BLaER1 treated with 17β-estradiol and CSF1 and Interleukin-3, amounts not matched to agents 10 nM and 100 nM (cell line): ENCODE data around the gene NAP1L4.
A peak's percentile ranks its signal among the peaks of the same experiment; 100 is the strongest.

Experiments used
- H3K27ac ChIP-seq, 11 experiments: shearing (Covaris generic); formaldehyde crosslinking; 2 replicates each; pipeline ENCODE4 v1.8.1; 2022
- H3K27me3 ChIP-seq, 11 experiments: shearing (Covaris generic); formaldehyde crosslinking; 2 replicates each; pipeline ENCODE4 v1.8.1; 2022
- H3K36me3 ChIP-seq, 11 experiments: shearing (Covaris generic); formaldehyde crosslinking; 2 replicates each; pipeline ENCODE4 v1.8.1; 2022
- H3K4me1 ChIP-seq, 10 experiments: shearing (Covaris generic); formaldehyde crosslinking; 2 replicates each; pipeline ENCODE4 v1.8.1; 2022
- H3K4me2 ChIP-seq, 11 experiments: shearing (Covaris generic); formaldehyde crosslinking; 2 replicates each; pipeline ENCODE4 v1.8.1; 2022
- H3K4me3 ChIP-seq, 10 experiments: shearing (Covaris generic); formaldehyde crosslinking; 2 replicates each; pipeline ENCODE4 v1.8.1; 2022
- H3K9ac ChIP-seq, 11 experiments: shearing (Covaris generic); formaldehyde crosslinking; 2 replicates each; pipeline ENCODE4 v1.8.1; 2022
- H3K9me3 ChIP-seq, 11 experiments: shearing (Covaris generic); formaldehyde crosslinking; replicated peaks in 1 of 11; 2 replicates each; pipeline ENCODE4 v1.8.1; 2022
- H4K20me1 ChIP-seq, 11 experiments: shearing (Covaris generic); formaldehyde crosslinking; 2 replicates each; pipeline ENCODE4 v1.8.1; 2022
- Cebpa-rat ChIP-seq, 11 experiments: shearing (Covaris generic); IDR thresholded peaks; 2 replicates each; pipeline ENCODE4 v1.8.1; 2022

NAP1L4 gene

GRCh38 chr11:2934611-2935239 is 57.4 kb downstream of the NAP1L4 start:
- Histone ChIP-seq H3K4me2 (peak overlapping the region in 5 of 11 experiments; percentile 13 to 69 (median 60); a peak in 7 of 22 replicates), H3K27ac (no peak overlapping the region), H3K9me3 (peaks cover 26 to 34% (median 30%) of the 10 kb centered on the region in 11 experiments), H4K20me1 (peaks cover 0 to 14% (median 1%) of the 10 kb centered on the region in 11 experiments; a peak in 9 of 22 replicates), H3K27me3 (peaks cover 1 to 32% (median 22%) of the 10 kb centered on the region in 11 experiments; a peak in 21 of 22 replicates), H3K4me3 (no peak overlapping the region), H3K36me3 (peaks cover 0 to 7% (median 0%) of the 10 kb centered on the region in 11 experiments; a peak in 3 of 22 replicates), H3K9ac (no peak overlapping the region), H3K4me1 (peaks cover 33 to 45% (median 42%) of the 10 kb centered on the region in 10 experiments)
- TF ChIP-seq Cebpa-rat (IDR thresholded peaks at IDR 0.05), result no peak

DNA sequence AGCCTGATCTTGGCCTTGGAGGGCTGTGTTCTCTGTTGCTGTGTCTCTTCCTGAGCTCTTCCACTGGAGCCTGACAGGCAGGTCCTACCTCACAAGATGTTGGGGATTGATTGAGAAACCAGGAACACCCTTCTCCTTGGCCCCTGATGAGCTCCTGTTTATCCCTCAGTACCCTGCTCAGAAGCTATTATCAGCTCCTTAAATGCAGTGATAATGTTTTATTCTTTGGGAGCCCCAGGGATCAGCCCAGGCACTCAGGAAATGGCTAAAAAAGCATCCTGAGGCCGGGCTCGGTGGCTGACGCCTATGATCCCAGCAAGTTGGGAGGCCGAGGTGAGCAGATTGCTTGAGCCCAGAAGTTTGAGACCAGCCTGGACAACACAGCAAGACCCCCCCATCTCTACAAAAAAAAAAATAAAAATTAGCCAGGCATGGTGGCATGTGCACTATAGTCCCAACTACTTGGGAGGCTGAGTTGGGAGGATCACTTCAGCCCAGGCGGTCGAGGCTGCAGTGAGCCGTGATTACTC is 58.0 kb downstream of the NAP1L4 start:
- H3K27me3 ChIP-seq, result peaks cover 5 to 38% (median 29%) of the 10 kb centered on the region in 11 experiments; a peak in 21 of 22 replicates
- H3K9me3 ChIP-seq, result peaks cover 20 to 28% (median 23%) of the 10 kb centered on the region in 11 experiments
- peak overlapping the region in 3 of 11 experiments; percentile 30 to 62 (median 40); a peak in 2 of 22 replicates for H3K27ac ChIP-seq
- TF ChIP-seq Cebpa-rat (IDR thresholded peaks at IDR 0.05), result no peak
- no peak overlapping the region for H3K9ac ChIP-seq
- H3K4me3 ChIP-seq, result no peak overlapping the region
- peaks cover 37 to 51% (median 46%) of the 10 kb centered on the region in 10 experiments for H3K4me1 ChIP-seq
- H4K20me1 ChIP-seq, result peaks cover 0 to 18% (median 4%) of the 10 kb centered on the region in 11 experiments; a peak in 10 of 22 replicates
- peaks cover 0 to 2% (median 0%) of the 10 kb centered on the region in 11 experiments; a peak in 3 of 22 replicates for H3K36me3 ChIP-seq
- H3K4me2 ChIP-seq, result peak overlapping the region; percentile 59 to 95 (median 73); a peak in 20 of 22 replicates

GRCh38 chr11:2933375-2934020 is 58.6 kb downstream of the NAP1L4 start:
- Histone ChIP-seq H3K4me1 (peaks cover 43 to 56% (median 52%) of the 10 kb centered on the region in 10 experiments), H3K4me2 (peak overlapping the region; percentile 59 to 95 (median 73)), H3K9ac (peak overlapping the region in 5 of 11 experiments; percentile 12 to 60 (median 48); a peak in 10 of 22 replicates), H3K36me3 (no peaks in the 10 kb centered on the region), H3K27ac (peak overlapping the region in 9 of 11 experiments; percentile 12 to 77 (median 30); a peak in 10 of 22 replicates), H4K20me1 (peaks cover 0 to 24% (median 7%) of the 10 kb centered on the region in 11 experiments; a peak in 16 of 22 replicates), H3K4me3 (peak overlapping the region in 1 of 10 experiments; percentile 28; a peak in 1 of 20 replicates), H3K27me3 (peaks cover 11 to 44% (median 34%) of the 10 kb centered on the region in 11 experiments; a peak in 21 of 22 replicates), H3K9me3 (peaks cover 14 to 22% (median 17%) of the 10 kb centered on the region in 11 experiments)
- TF ChIP-seq Cebpa-rat (IDR thresholded peaks at IDR 0.05), result no peak

DNA sequence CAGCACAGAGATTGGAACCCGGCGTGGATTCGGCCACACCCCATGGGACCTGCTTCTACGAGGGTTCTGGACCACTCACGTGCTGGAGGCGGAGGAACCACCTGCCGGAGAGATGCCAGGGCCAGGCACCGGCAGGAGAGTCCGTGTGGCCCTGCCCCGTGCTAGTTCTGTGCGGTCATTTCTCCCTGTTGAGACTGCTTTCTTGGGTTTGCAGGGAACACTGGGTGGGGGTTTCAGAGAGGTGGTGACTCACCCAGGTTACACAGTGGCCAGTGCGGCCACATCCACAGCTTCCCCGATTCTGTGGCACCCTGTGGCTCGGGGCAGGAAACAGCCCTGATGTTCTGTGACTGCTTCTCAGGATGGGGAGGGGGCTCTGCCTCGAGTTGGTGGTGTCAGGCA is 59.3 kb downstream of the NAP1L4 start:
- H3K4me3 ChIP-seq, result peak overlapping the region in 1 of 10 experiments; percentile 28; a peak in 1 of 20 replicates
- peaks cover 17 to 51% (median 41%) of the 10 kb centered on the region in 11 experiments for H3K27me3 ChIP-seq
- no peaks in the 10 kb centered on the region for H3K36me3 ChIP-seq
- peak overlapping the region in 5 of 11 experiments; percentile 12 to 60 (median 48); a peak in 10 of 22 replicates for H3K9ac ChIP-seq
- peak overlapping the region; percentile 59 to 95 (median 73) for H3K4me2 ChIP-seq
- peaks cover 7 to 16% (median 11%) of the 10 kb centered on the region in 11 experiments for H3K9me3 ChIP-seq
- H4K20me1 ChIP-seq, result peaks cover 0 to 30% (median 13%) of the 10 kb centered on the region in 11 experiments; a peak in 17 of 22 replicates
- H3K4me1 ChIP-seq, result peaks cover 49 to 63% (median 59%) of the 10 kb centered on the region in 10 experiments
- peak overlapping the region in 9 of 11 experiments; percentile 12 to 77 (median 30); a peak in 10 of 22 replicates for H3K27ac ChIP-seq
- no peak for TF ChIP-seq Cebpa-rat (IDR thresholded peaks at IDR 0.05)

DNA sequence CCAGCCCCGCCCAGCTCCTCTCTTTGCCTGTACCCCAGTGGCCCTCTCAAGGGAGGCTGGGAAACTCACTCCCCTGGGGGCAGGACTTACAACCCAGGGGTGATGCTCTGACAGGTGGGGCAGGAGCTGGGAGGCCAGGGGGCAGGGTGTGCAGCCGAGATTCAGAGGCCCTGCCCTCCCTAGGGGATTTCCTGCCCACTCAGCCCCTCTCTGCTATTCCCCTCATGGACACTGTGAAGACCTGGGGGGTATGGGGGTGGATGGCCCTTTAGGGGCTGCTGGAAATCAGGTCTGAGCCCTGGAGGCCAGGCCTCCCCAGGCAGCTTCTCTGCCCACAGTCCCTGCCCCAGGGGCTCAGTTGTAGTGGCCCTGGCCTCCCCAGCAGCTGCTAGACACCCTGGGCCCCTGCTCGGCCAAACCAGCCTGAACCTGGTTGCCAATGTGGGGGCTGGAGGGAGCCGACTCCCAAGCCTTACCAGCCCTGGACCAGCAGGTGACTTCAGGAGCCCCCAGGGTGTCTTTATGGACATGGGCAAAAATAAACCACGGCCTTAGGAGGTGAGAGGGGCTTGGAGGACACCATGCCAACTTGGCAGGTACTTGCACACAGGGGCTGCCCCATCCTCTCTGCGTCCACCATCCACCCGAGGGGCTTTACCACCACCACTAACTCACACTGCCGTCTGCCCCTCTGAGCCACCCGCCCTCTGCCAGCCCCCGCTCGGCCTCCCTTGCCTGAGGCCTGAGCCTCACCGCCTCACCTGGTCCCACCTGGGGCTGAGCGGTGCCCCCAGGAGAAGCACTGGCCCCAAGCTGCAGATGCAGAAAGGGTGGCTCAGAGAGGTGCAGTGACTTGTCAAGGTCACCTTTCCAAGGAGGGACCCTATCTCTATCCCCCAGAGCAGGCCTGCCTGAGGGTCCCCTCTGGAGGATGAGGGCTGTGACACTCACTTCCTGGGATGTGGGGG is 60.1 kb downstream of the NAP1L4 start:
- no peak for TF ChIP-seq Cebpa-rat (IDR thresholded peaks at IDR 0.05)
- peaks cover 0 to 38% (median 20%) of the 10 kb centered on the region in 11 experiments; a peak in 18 of 22 replicates for H4K20me1 ChIP-seq
- H3K9ac ChIP-seq, result peak overlapping the region in 2 of 11 experiments; percentile 33 to 60; a peak in 1 of 22 replicates
- H3K27ac ChIP-seq, result peak overlapping the region in 2 of 11 experiments; percentile 62 to 72; a peak in 1 of 22 replicates
- H3K9me3 ChIP-seq, result peaks cover 0 to 8% (median 3%) of the 10 kb centered on the region in 11 experiments; a peak in 18 of 22 replicates
- H3K36me3 ChIP-seq, result no peaks in the 10 kb centered on the region
- H3K4me2 ChIP-seq, result peak overlapping the region; percentile 59 to 95 (median 73); a peak in 21 of 22 replicates
- H3K4me1 ChIP-seq, result peaks cover 57 to 71% (median 67%) of the 10 kb centered on the region in 10 experiments
- peaks cover 25 to 59% (median 49%) of the 10 kb centered on the region in 11 experiments for H3K27me3 ChIP-seq
- H3K4me3 ChIP-seq, result no peak overlapping the region

DNA sequence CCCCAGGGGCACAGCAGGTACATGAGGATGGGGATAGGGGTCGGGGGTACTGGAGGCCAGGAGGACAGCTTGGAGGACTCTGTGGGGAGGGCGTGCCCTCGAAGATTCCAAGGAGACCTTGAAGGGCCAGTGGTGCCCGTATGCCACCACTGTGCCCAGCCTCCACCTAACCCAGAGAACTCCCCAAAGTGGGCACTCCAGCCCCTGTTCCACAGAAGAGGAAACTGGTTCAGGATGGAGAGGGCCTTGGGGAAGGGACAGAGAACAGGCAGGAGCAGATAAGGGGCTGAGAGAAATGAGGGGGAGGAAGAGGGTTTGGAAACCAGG is 60.7 kb downstream of the NAP1L4 start:
- H3K4me1 ChIP-seq, result peaks cover 59 to 71% (median 68%) of the 10 kb centered on the region in 10 experiments
- H3K36me3 ChIP-seq, result no peaks in the 10 kb centered on the region
- H4K20me1 ChIP-seq, result peaks cover 0 to 39% (median 25%) of the 10 kb centered on the region in 11 experiments; a peak in 18 of 22 replicates
- no peak overlapping the region for H3K4me3 ChIP-seq
- H3K9me3 ChIP-seq, result 0 out of 22 replicates have a peak, but pooled peaks cover 0 to 1% (median 0%) of the 10 kb centered on the region in 11 experiments
- H3K27ac ChIP-seq, result no peak overlapping the region
- TF ChIP-seq Cebpa-rat (IDR thresholded peaks at IDR 0.05), result no peak
- H3K27me3 ChIP-seq, result peaks cover 32 to 66% (median 56%) of the 10 kb centered on the region in 11 experiments
- peak overlapping the region in 3 of 11 experiments; percentile 15 to 85 (median 68); a peak in 2 of 22 replicates for H3K4me2 ChIP-seq
- H3K9ac ChIP-seq, result no peak overlapping the region

GRCh38 chr11:2930704-2931419 is 61.3 kb downstream of the NAP1L4 start:
- Histone ChIP-seq H3K27me3 (peaks cover 34 to 69% (median 58%) of the 10 kb centered on the region in 11 experiments), H3K9ac (peak overlapping the region in 6 of 11 experiments; percentile 28 to 78 (median 71); a peak in 8 of 22 replicates), H3K36me3 (no peaks in the 10 kb centered on the region), H3K4me2 (peak overlapping the region; percentile 85 to 99 (median 96)), H3K4me1 (peaks cover 59 to 71% (median 68%) of the 10 kb centered on the region in 10 experiments), H3K9me3 (no peaks in the 10 kb centered on the region), H3K27ac (peak overlapping the region in 4 of 11 experiments; percentile 59 to 84 (median 72); a peak in 6 of 22 replicates), H4K20me1 (peaks cover 0 to 39% (median 27%) of the 10 kb centered on the region in 11 experiments; a peak in 18 of 22 replicates), H3K4me3 (peak overlapping the region; percentile 39 to 71 (median 57); a peak in 16 of 20 replicates)
- TF ChIP-seq Cebpa-rat (IDR thresholded peaks at IDR 0.05), result no peak
